HL-60 (cell line): ENCODE data around the gene NEURL2.
A peak's percentile ranks its signal among the peaks of the same experiment; 100 is the strongest.

Experiments used
- DNase-seq, 2 experiments: peaks; one replicate each; pipeline ENCODE4 v3.0.0-alpha.2; 2010 to 2020; ENCODE audit warnings: low read depth in 1 of 2, low spot score in 1 of 2
- H3K27ac ChIP-seq: fragments of 250-450 bp; sonication (Bioruptor Pico); replicated peaks from 2 replicates; pipeline ENCODE4 v1.5.1; 2020; ENCODE audit warnings: mild to moderate bottlenecking, moderate library complexity
- H3K27me3 ChIP-seq: fragments of 250-450 bp; sonication (Bioruptor Pico); 2 replicates; pipeline ENCODE4 v1.5.1; 2021; ENCODE audit warnings: mild to moderate bottlenecking, moderate library complexity; ENCODE audit not compliant: insufficient read depth, poor library complexity, severe bottlenecking
- H3K4me3 ChIP-seq: replicated peaks from 2 replicates; pipeline ENCODE4 v1.5.1; 2011; ENCODE audit warnings: mild to moderate bottlenecking, control low read depth, low read length; ENCODE audit not compliant: insufficient read depth
- GABPA ChIP-seq: IDR thresholded peaks from 2 replicates; pipeline ENCODE4 v1.6.1; 2012; ENCODE audit warnings: low read depth
- POLR2AphosphoS5 ChIP-seq: IDR thresholded peaks from 2 replicates; pipeline ENCODE4 v1.6.1; 2012; ENCODE audit warnings: low read depth
- SPI1 ChIP-seq: IDR thresholded peaks from 2 replicates; pipeline ENCODE4 v1.6.1; 2012; ENCODE audit warnings: low read depth, mild to moderate bottlenecking, borderline replicate concordance
- long read RNA-seq: library from polyadenylated mRNA; unstranded; transcript quantifications from one replicate; pipeline ENCODE4 v2.0.0, GENCODE V29; 2020
- TF ChIP-seq, protein P1 (sequence below): IDR thresholded peaks from one replicate; pipeline ENCODE4 v1.5.1; 2011; ENCODE audit warnings: low read length, control low read depth, inconsistent platforms; ENCODE audit not compliant: insufficient read depth
- TF ChIP-seq, protein P2 (sequence below): IDR thresholded peaks from 2 replicates; pipeline ENCODE4 v1.6.1; 2012; ENCODE audit warnings: low read depth; ENCODE audit not compliant: insufficient replicate concordance

NEURL2 gene, protein sequence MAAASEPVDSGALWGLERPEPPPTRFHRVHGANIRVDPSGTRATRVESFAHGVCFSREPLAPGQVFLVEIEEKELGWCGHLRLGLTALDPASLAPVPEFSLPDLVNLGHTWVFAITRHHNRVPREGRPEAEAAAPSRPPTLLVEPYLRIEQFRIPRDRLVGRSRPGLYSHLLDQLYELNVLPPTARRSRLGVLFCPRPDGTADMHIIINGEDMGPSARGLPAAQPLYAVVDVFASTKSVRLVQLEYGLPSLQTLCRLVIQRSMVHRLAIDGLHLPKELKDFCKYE
- long read RNA-seq, transcript NEURL2-201 (2 exons, 1,278 nt), result major isoform, 6 of 12 reads
- long read RNA-seq, partial matches to known transcripts, result 0 of 12 reads
- long read RNA-seq, other reads (novel, unspliced or antisense), result 6 of 12 reads

DNA sequence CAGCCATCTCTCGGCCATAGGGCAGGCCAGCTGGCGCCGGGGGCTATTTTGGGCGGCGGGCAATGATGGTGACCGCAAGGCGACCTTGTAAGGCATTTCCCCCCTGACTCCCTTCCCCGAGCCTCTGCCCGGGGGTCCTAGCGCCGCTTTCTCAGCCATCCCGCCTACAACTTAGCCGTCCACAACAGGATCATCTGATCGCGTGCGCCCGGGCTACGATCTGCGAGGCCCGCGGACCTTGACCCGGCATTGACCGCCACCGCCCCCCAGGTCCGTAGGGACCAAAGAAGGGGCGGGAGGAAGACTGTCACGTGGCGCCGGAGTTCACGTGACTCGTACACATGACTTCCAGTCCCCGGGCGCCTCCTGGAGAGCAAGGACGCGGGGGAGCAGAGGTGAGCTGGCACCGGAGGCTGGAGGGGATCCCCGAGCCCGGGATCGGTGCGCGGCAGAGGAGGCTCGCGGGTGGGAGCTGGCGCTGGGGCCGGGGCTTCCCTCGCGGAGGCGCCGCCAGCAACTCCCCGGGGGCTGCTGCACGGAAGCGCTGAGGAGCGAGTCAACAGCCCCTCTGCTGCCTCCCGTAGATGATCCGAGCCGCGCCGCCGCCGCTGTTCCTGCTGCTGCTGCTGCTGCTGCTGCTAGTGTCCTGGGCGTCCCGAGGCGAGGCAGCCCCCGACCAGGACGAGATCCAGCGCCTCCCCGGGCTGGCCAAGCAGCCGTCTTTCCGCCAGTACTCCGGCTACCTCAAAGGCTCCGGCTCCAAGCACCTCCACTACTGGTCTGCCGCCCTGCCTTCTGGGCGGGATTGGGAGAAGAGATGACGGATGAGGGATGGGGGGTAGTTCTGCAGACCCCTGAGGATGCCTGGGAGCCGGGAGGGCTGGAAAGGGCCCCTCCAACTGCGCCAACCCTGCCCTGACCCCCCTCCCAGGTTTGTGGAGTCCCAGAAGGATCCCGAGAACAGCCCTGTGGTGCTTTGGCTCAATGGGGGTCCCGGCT, at the start of gene NEURL2, which contains the start of gene CTSA:
Gene NEURL2 (minus strand): TSS at position 224 of the 999 bp plus-strand sequence. CDS start 217 bp downstream, at position 7.
Gene CTSA (plus strand): TSS at position 351 of the 999 bp plus-strand sequence. CDS start 234 bp downstream, at position 585.
- peak; percentile 52 for TF ChIP-seq POLR2AphosphoS5
- no peak for TF ChIP-seq GABPA
- Histone ChIP-seq H3K4me3 (peak within 1 kb of the TSS; percentile 75), H3K27me3 (no peaks in the 10 kb centered on the region), H3K27ac (peak within 1 kb of the TSS; percentile 67)
- peak; percentile 88 to 95 for DNase-seq

DNA sequence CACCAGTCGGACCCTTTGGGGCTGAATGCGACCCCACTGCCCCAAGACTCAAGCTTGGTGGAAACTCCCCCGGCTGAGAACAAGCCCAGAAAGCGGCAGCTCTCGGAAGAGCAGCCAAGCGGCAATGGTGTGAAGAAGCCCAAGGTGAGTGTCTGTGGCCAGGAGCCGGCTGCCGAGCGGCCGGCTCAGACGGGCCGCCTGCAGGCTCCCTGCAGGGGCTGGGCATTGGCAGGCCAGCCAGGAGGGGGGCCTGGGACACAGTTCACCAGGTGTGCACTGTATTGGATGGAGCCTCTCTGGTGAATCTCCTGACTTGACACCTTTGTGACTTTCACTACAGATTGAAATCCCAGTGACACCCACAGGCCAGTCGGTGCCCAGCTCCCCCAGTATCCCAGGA, 49.5 kb upstream of the NEURL2 start:
- H3K4me3 ChIP-seq, result no peak overlapping the region
- no peak overlapping the region for H3K27ac ChIP-seq
- H3K27me3 ChIP-seq, result no peaks in the 10 kb centered on the region
- no peak for TF ChIP-seq SPI1
- TF ChIP-seq, protein P1, sequence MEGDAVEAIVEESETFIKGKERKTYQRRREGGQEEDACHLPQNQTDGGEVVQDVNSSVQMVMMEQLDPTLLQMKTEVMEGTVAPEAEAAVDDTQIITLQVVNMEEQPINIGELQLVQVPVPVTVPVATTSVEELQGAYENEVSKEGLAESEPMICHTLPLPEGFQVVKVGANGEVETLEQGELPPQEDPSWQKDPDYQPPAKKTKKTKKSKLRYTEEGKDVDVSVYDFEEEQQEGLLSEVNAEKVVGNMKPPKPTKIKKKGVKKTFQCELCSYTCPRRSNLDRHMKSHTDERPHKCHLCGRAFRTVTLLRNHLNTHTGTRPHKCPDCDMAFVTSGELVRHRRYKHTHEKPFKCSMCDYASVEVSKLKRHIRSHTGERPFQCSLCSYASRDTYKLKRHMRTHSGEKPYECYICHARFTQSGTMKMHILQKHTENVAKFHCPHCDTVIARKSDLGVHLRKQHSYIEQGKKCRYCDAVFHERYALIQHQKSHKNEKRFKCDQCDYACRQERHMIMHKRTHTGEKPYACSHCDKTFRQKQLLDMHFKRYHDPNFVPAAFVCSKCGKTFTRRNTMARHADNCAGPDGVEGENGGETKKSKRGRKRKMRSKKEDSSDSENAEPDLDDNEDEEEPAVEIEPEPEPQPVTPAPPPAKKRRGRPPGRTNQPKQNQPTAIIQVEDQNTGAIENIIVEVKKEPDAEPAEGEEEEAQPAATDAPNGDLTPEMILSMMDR, result no peak
- TF ChIP-seq POLR2AphosphoS5, result no peak
- TF ChIP-seq GABPA, result no peak
- TF ChIP-seq, protein P2, sequence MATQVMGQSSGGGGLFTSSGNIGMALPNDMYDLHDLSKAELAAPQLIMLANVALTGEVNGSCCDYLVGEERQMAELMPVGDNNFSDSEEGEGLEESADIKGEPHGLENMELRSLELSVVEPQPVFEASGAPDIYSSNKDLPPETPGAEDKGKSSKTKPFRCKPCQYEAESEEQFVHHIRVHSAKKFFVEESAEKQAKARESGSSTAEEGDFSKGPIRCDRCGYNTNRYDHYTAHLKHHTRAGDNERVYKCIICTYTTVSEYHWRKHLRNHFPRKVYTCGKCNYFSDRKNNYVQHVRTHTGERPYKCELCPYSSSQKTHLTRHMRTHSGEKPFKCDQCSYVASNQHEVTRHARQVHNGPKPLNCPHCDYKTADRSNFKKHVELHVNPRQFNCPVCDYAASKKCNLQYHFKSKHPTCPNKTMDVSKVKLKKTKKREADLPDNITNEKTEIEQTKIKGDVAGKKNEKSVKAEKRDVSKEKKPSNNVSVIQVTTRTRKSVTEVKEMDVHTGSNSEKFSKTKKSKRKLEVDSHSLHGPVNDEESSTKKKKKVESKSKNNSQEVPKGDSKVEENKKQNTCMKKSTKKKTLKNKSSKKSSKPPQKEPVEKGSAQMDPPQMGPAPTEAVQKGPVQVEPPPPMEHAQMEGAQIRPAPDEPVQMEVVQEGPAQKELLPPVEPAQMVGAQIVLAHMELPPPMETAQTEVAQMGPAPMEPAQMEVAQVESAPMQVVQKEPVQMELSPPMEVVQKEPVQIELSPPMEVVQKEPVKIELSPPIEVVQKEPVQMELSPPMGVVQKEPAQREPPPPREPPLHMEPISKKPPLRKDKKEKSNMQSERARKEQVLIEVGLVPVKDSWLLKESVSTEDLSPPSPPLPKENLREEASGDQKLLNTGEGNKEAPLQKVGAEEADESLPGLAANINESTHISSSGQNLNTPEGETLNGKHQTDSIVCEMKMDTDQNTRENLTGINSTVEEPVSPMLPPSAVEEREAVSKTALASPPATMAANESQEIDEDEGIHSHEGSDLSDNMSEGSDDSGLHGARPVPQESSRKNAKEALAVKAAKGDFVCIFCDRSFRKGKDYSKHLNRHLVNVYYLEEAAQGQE, result no peak
- DNase-seq, result no peak

DNA sequence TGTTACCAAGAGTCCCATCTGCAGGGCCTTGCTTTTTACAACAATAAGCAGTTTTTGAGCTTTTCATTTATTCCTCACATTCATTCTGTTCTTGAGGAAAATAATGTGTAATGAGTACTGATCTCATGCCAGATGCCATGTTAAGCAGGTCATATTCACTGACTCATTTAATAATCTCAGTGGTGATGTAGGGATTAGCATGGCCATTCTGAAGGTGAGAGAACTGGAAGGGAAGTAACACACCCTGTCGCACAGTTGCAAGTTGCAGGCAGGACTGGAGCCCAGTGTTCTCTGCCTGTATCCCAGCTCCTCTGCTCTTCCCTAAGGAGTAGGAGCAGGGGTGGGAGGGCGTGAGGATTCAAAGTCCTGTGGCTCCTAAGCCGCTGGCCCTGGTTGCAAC, 49.0 kb upstream of the NEURL2 start:
- no peak overlapping the region for H3K27ac ChIP-seq
- no peak overlapping the region for H3K4me3 ChIP-seq
- DNase-seq, result no peak
- no peaks in the 10 kb centered on the region for H3K27me3 ChIP-seq
- TF ChIP-seq, protein P2, result no peak
- TF ChIP-seq POLR2AphosphoS5, result no peak
- TF ChIP-seq, protein P1, result no peak
- no peak for TF ChIP-seq GABPA
- TF ChIP-seq SPI1, result no peak
